PC-3 (cell line): ENCODE results near the gene NAALADL1. TPM values are rescaled to one million over a fixed set of nuclear protein-coding genes. Genes with fewer than 3 reads are reported as not detected.

ENCODE experiments used
- ATAC-seq: fragments of 200-7000 bp; cut with Tn5 transposase; 2 replicates; pipeline ENCODE4 v1.9.1; 2020; ENCODE audit warnings: mild to moderate bottlenecking, moderate library complexity
- BruUV-seq: library from RNA; stranded (reverse); fragments of 400-500 nt; replicated peaks from 2 replicates; lab custom pipeline; 2021; lab: Mats Ljungman, UMichigan
- CTCF ChIA-PET: fragments of 300-600 bp; sonication (Branson Sonifier 250); formaldehyde crosslinking; loops from one replicate; lab custom pipeline; 2022; ENCODE audit warnings: antibody characterized with exemption; lab: Charles Lee
- POLR2A ChIA-PET: fragments of 300-600 bp; sonication (Branson Sonifier 250); formaldehyde crosslinking; loops from one replicate; lab custom pipeline; 2022; ENCODE audit warnings: antibody characterized with exemption; ENCODE audit not compliant: unreplicated experiment; lab: Charles Lee
- DNase-seq: peaks from one replicate; pipeline ENCODE4 v3.0.0-alpha.2; 2015
- H2AFZ ChIP-seq: fragments of 300-600 bp; sonication (generic); 2 replicates; pipeline ENCODE4 v1.6.0; 2016; ENCODE audit warnings: antibody characterized with exemption, low read length
- H3F3A ChIP-seq: fragments of 300-600 bp; sonication (generic); one replicate; pipeline ENCODE4 v1.6.0; 2017; ENCODE audit warnings: antibody characterized with exemption, low read length, control low read depth, mild to moderate bottlenecking; ENCODE audit not compliant: unreplicated experiment
- H3K27ac ChIP-seq: fragments of 300-600 bp; sonication (generic); 2 replicates; pipeline ENCODE4 v1.5.1; 2016; ENCODE audit warnings: mild to moderate bottlenecking, low read length
- H3K27me3 ChIP-seq: fragments of 300-600 bp; sonication (generic); 2 replicates; pipeline ENCODE4 v1.6.1; 2016; ENCODE audit warnings: low read length, mixed read lengths
- H3K36me3 ChIP-seq: fragments of 300-600 bp; sonication (generic); 2 replicates; pipeline ENCODE4 v1.6.1; 2016; ENCODE audit warnings: low read depth, mixed run types, low read length, mixed read lengths
- H3K4me1 ChIP-seq: fragments of 300-600 bp; sonication (generic); 2 replicates; pipeline ENCODE4 v1.5.1; 2016; ENCODE audit warnings: low read length; ENCODE audit not compliant: insufficient read depth
- H3K4me2 ChIP-seq: fragments of 300-600 bp; sonication (generic); 2 replicates; pipeline ENCODE4 v1.6.0; 2016; ENCODE audit warnings: low read length
- H3K4me3 ChIP-seq: fragments of 300-600 bp; sonication (generic); 2 replicates; pipeline ENCODE4 v1.5.1; 2016; ENCODE audit warnings: mild to moderate bottlenecking, low read length, mixed read lengths
- H3K79me2 ChIP-seq: fragments of 300-600 bp; sonication (generic); 2 replicates; pipeline ENCODE4 v1.6.1; 2017; ENCODE audit warnings: low read length, mixed read lengths
- H3K9ac ChIP-seq: fragments of 300-600 bp; sonication (generic); 2 replicates; pipeline ENCODE4 v1.6.0; 2016; ENCODE audit warnings: mild to moderate bottlenecking, low read length
- H3K9me2 ChIP-seq: fragments of 300-600 bp; sonication (generic); replicated peaks from 2 replicates; pipeline ENCODE4 v1.6.1; 2016; ENCODE audit warnings: mixed run types, low read length, mixed read lengths
- H3K9me3 ChIP-seq: fragments of 300-600 bp; sonication (generic); 2 replicates; pipeline ENCODE4 v1.6.1; 2016; ENCODE audit warnings: low read length, mixed read lengths
- H4K20me1 ChIP-seq: fragments of 300-600 bp; sonication (generic); 2 replicates; pipeline ENCODE4 v1.6.1; 2016; ENCODE audit warnings: low read length, mixed read lengths
- CTCF ChIP-seq: fragments of 300-600 bp; sonication (generic); conservative IDR thresholded peaks from 2 replicates; pipeline ENCODE4 v1.5.1; 2017; ENCODE audit warnings: antibody characterized with exemption, low read depth, mild to moderate bottlenecking, low read length
- EZH2 ChIP-seq: fragments of 300-600 bp; sonication (generic); IDR thresholded peaks from one replicate; pipeline ENCODE4 v1.6.1; 2017; ENCODE audit warnings: antibody characterized with exemption, mild to moderate bottlenecking, low read length; ENCODE audit not compliant: unreplicated experiment
- EZH2phosphoT487 ChIP-seq: fragments of 300-600 bp; sonication (generic); IDR thresholded peaks from 2 replicates; pipeline ENCODE4 v1.6.1; 2018; ENCODE audit warnings: mild to moderate bottlenecking, antibody characterized with exemption, low read length, borderline replicate concordance
- intact Hi-C: fragments of 100-400 bp; cut with micrococcal nuclease; formaldehyde crosslinking; loops from 2 replicates; pipeline ENCODE4 v1.9.0; 2023
- total RNA-seq: library from RNA; depleted of rRNA; stranded (reverse); fragments of >200 nt; gene quantifications from 2 replicates; pipeline ENCODE4 v1.2.3, GENCODE V29; 2014

The NAALADL1 gene
- total RNA-seq, 1 experiment from 2014 or later, result 0.47 TPM

GRCh38 chr11:65021509-65021908 lies 36.8 kb downstream of the NAALADL1 start:
- Histone ChIP-seq H2AFZ (no peak overlapping the region), H3K36me3 (no peaks in the 10 kb centered on the region), H3K27ac (no peak overlapping the region), H4K20me1 (no peaks in the 10 kb centered on the region), H3F3A (no peaks in the 10 kb centered on the region), H3K4me3 (no peak overlapping the region), H3K27me3 (no peaks in the 10 kb centered on the region), H3K79me2 (no peaks in the 10 kb centered on the region), H3K9me2 (no peaks in the 10 kb centered on the region), H3K9me3 (no peaks in the 10 kb centered on the region), H3K4me1 (no peaks in the 10 kb centered on the region; the same call in 1 of the 2 replicates), H3K4me2 (no peak overlapping the region), H3K9ac (no peak overlapping the region)
- DNase-seq, result no peak
- BruUV-seq, result no TSS peak
- intact Hi-C loops, result no loop called here
- ATAC-seq, result no peak
- POLR2A ChIA-PET, result no interaction called here
- CTCF ChIA-PET, result interaction anchor here (1.1 kb wide), 1 partner anchor 173 kb away, joined by 3 read pairs; no protein-coding TSS in a partner anchor
- no peak for TF ChIP-seq EZH2
- TF ChIP-seq EZH2phosphoT487, result no peak
- TF ChIP-seq CTCF, result no peak

DNA sequence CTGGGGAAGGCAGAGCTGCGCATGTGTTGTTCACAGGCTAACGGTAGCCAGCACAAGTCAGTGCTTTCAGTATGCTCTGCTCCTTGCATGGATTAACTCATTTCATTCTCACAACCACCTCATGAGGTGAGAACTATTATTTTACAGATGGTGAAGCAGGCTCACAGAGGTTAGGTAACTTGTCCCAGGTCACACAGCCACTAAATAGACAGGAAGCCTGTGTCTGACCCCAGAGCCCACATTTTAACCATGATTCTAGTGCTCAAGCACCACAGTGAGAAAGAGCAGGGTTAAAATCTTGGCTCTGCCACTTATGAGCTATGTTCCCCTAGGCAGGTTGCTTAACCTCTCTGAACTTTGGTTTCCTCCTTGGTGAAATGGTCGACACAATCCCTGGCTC lies 37.4 kb downstream of the NAALADL1 start:
- intact Hi-C loops, result no loop called here
- TF ChIP-seq EZH2 (no peak), EZH2phosphoT487 (no peak), CTCF (no peak)
- H3K9me2 ChIP-seq, result no peaks in the 10 kb centered on the region
- no peaks in the 10 kb centered on the region for H3K36me3 ChIP-seq
- no peak overlapping the region for H3K9ac ChIP-seq
- ATAC-seq (no peak), DNase-seq (no peak)
- no peak overlapping the region for H3K4me3 ChIP-seq
- H3K27me3 ChIP-seq, result no peaks in the 10 kb centered on the region
- ChIA-PET CTCF (no interaction called here), POLR2A (no interaction called here)
- H3F3A ChIP-seq, result no peaks in the 10 kb centered on the region
- H3K27ac ChIP-seq, result no peak overlapping the region
- no peaks in the 10 kb centered on the region for H3K9me3 ChIP-seq
- BruUV-seq, result no TSS peak
- no peaks in the 10 kb centered on the region for H3K79me2 ChIP-seq
- H2AFZ ChIP-seq, result no peak overlapping the region
- H4K20me1 ChIP-seq, result no peaks in the 10 kb centered on the region
- no peak overlapping the region for H3K4me2 ChIP-seq
- no peaks in the 10 kb centered on the region; the same call in 1 of the 2 replicates for H3K4me1 ChIP-seq

DNA sequence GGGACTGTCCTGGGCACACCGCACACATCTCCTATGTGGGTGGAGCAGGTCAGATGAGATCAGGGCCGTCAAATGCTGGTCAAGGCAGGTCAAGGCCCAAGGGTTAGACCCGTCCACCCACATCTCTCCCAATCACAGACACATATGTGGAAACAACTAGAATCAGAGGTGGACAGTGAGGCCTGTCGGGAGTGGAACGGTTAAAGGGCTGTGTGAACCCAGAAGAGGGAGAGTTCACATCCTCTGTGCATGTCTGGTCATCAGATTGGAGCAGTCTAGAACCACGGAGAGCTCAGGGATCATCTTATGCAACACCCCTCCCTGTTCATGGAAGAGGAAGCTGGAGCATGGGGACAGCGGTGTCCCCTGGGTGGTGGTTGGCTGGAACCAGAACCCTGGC lies 38.5 kb downstream of the NAALADL1 start:
- TF ChIP-seq EZH2, result no peak
- TF ChIP-seq CTCF, result no peak
- TF ChIP-seq EZH2phosphoT487, result no peak
- intact Hi-C loops, result no loop called here
- H3K4me1 ChIP-seq, result peaks cover 5% of the 10 kb centered on the region

More for the DNA sequence above, 38.5 kb downstream of the NAALADL1 start:
- H3K4me3 ChIP-seq, result no peak overlapping the region
- H3K36me3 ChIP-seq, result no peaks in the 10 kb centered on the region
- H3K27ac ChIP-seq, result no peak overlapping the region
- H2AFZ ChIP-seq, result no peak overlapping the region
- ChIA-PET POLR2A (no interaction called here), CTCF (no interaction called here)
- no peaks in the 10 kb centered on the region for H3K9me3 ChIP-seq
- BruUV-seq, result no TSS peak
- ATAC-seq, result no peak
- no peaks in the 10 kb centered on the region for H4K20me1 ChIP-seq
- H3K4me2 ChIP-seq, result no peak overlapping the region
- H3K9ac ChIP-seq, result no peak overlapping the region
- DNase-seq, result no peak
- H3F3A ChIP-seq, result no peaks in the 10 kb centered on the region
- no peaks in the 10 kb centered on the region for H3K27me3 ChIP-seq
- H3K9me2 ChIP-seq, result no peaks in the 10 kb centered on the region
- H3K79me2 ChIP-seq, result peaks cover 7% of the 10 kb centered on the region
